GM12892 (cell line): Measurements from ENCODE around the gene CD300LF.

Source experiments
- POLR2A ChIP-seq: IDR thresholded peaks from 2 replicates; pipeline ENCODE4 v1.6.1; 2011; ENCODE audit warnings: low read depth, low read length, control low read depth
- TAF1 ChIP-seq: IDR thresholded peaks from 2 replicates; pipeline ENCODE4 v1.6.1; 2011; ENCODE audit warnings: low read depth, mild to moderate bottlenecking, control low read depth, low read length, borderline replicate concordance

DNA sequence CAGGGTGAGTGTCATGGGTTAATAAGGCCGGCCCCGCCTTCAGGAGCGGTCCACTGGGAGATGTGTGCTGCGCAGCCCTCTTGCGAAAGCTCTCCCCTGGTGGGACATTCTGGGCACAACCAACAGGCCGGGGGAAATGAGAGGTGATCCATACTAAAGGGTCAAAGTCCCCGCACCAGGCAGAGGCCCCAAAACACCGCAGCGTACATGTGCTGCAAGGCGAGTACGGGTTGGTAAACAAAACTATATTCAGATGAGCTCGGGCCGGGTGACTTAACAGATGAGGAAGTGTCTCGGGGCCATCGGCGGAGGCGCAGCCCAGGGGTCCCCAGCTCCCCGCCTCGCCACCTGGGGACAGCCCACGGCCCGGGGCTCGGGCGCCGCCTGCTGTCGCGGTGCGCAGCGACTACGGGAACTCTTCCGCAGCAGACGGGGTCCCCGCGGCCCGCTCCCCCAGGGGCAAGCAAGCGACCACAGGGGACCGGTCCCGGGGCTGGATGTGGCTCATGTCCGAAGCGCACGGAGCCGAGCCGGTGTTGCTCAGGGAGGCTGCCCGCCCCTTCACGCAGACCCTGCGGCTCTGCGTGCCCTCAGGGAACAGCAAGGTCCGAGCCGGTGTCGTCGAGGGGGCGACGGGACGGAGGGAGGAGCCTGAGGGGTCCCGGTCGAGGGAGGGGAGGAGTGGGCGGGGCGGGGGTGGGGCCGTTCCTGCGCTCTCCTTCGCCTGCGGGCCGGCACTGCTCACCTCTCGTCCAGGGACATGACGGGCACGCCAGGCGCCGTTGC is 24.0 kb upstream of the CD300LF start, which contains the start of gene RAB37:
- TF ChIP-seq POLR2A: no peak
- TF ChIP-seq TAF1: no peak
